ENCODE results near the gene TMEM179. TPM values are rescaled to one million over a fixed set of nuclear protein-coding genes. Genes with fewer than 3 reads are reported as not detected.

TMEM179 gene
- polyA plus RNA-seq, 1 donor (not counting 4 experiments of a cell fraction or from before 2014, with no cell fraction given) = not detected

GRCh38 chr14:104554608-104555429 is 49.8 kb downstream of the TMEM179 start:
- FAIRE-seq = no peak
- dilution Hi-C loops (cut with MboI; ENCODE audit: extremely low pct_ligation_motif_present, low sequenced_read_pairs) = no loop called here
- Histone ChIP-seq H3K27ac (ENCODE audit: control insufficient read depth, insufficient read depth, low read length) (no peak overlapping the region), H3K4me3 (ENCODE audit: control insufficient read depth in 2 of 3, extremely low read depth in 1 of 3, insufficient read depth in 2 of 3, low read depth in 1 of 3, low read length in 3 of 3) (no peak overlapping the region), H3K4me2 (ENCODE audit: control insufficient read depth, extremely low read depth, insufficient read depth, low read depth, low read length) (no peak overlapping the region), H3K9ac (ENCODE audit: control insufficient read depth, extremely low read depth, insufficient read depth, low read length) (no peak overlapping the region), H2AFZ (ENCODE audit: control insufficient read depth, low read length) (no peak overlapping the region), H3K79me2 (ENCODE audit: control insufficient read depth, insufficient read depth, low read length) (no peaks in the 10 kb centered on the region), H3K36me3 (ENCODE audit: control insufficient read depth in 2 of 2, extremely low read depth in 1 of 2, insufficient read depth in 2 of 2, low read length in 2 of 2) (no peaks in the 10 kb centered on the region), H3K9me1 (ENCODE audit: control insufficient read depth, extremely low read depth, insufficient read depth, low read length) (no peaks in the 10 kb centered on the region), H3K9me3 (ENCODE audit: control insufficient read depth, low read depth, low read length) (no peaks in the 10 kb centered on the region), H3K27me3 (ENCODE audit: control insufficient read depth, extremely low read depth, insufficient read depth, low read length) (peaks cover 6% of the 10 kb centered on the region), H3K4me1 (ENCODE audit: control insufficient read depth, extremely low read depth, insufficient read depth, low read length) (no peaks in the 10 kb centered on the region), H4K20me1 (ENCODE audit: control insufficient read depth, extremely low read depth, insufficient read depth, low read length) (no peaks in the 10 kb centered on the region)
- TF ChIP-seq CTCF (optimal IDR thresholded peaks at IDR 0.05 in 1 of 3, IDR thresholded peaks at IDR 0.05 in 1 of 3, conservative IDR thresholded peaks at IDR 0.05 in 1 of 3; ENCODE audit: extremely low read depth in 1 of 3, insufficient read depth in 2 of 3, low read length in 3 of 3) (no peak), EZH2 (IDR thresholded peaks at IDR 0.05; ENCODE audit: low read length) (no peak)
- no peak for DNase-seq (ENCODE audit: low read depth, low spot score)

DNA sequence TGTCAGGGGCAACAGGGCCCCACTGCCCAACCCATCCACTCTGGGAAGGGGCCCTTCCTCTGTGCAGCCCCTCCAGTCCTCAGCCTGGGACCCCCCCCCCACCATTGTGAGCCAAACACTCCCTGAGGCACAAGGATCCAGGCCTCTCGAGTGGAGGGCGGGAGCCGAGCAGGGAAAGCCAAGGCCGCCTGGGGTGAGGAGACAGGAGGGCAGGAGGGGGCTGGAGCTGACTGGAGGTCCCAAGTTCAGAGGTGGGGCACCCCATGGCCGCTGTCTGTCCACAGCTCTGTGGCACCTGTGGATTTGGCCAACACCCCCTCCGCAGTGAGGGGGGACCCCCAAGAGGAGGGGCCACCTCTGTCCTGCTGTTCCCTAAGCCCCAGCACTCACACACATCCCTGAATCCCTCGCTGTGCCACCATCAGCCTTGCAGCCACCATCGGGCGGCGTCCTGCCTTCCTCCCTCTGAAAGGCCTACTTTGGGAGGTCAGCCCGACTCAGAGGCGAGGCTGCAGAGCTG is 50.4 kb downstream of the TMEM179 start:
- Histone ChIP-seq H3K9me3 (ENCODE audit: control insufficient read depth, low read depth, low read length) (no peaks in the 10 kb centered on the region), H3K9me1 (ENCODE audit: control insufficient read depth, extremely low read depth, insufficient read depth, low read length) (no peaks in the 10 kb centered on the region), H3K4me2 (ENCODE audit: control insufficient read depth, extremely low read depth, insufficient read depth, low read depth, low read length) (no peak overlapping the region), H2AFZ (ENCODE audit: control insufficient read depth, low read length) (no peak overlapping the region), H3K79me2 (ENCODE audit: control insufficient read depth, insufficient read depth, low read length) (no peaks in the 10 kb centered on the region), H3K4me1 (ENCODE audit: control insufficient read depth, extremely low read depth, insufficient read depth, low read length) (no peaks in the 10 kb centered on the region), H3K9ac (ENCODE audit: control insufficient read depth, extremely low read depth, insufficient read depth, low read length) (no peak overlapping the region), H3K27ac (ENCODE audit: control insufficient read depth, insufficient read depth, low read length) (no peak overlapping the region), H4K20me1 (ENCODE audit: control insufficient read depth, extremely low read depth, insufficient read depth, low read length) (no peaks in the 10 kb centered on the region), H3K4me3 (ENCODE audit: control insufficient read depth in 2 of 3, extremely low read depth in 1 of 3, insufficient read depth in 2 of 3, low read depth in 1 of 3, low read length in 3 of 3) (no peak overlapping the region), H3K36me3 (ENCODE audit: control insufficient read depth in 2 of 2, extremely low read depth in 1 of 2, insufficient read depth in 2 of 2, low read length in 2 of 2) (no peaks in the 10 kb centered on the region), H3K27me3 (ENCODE audit: control insufficient read depth, extremely low read depth, insufficient read depth, low read length) (no peaks in the 10 kb centered on the region)
- no peak for FAIRE-seq
- no peak for TF ChIP-seq CTCF (optimal IDR thresholded peaks at IDR 0.05 in 1 of 3, IDR thresholded peaks at IDR 0.05 in 1 of 3, conservative IDR thresholded peaks at IDR 0.05 in 1 of 3; ENCODE audit: extremely low read depth in 1 of 3, insufficient read depth in 2 of 3, low read length in 3 of 3)
- TF ChIP-seq EZH2 (IDR thresholded peaks at IDR 0.05; ENCODE audit: low read length) = no peak
- no peak for DNase-seq (ENCODE audit: low read depth, low spot score)
- dilution Hi-C loops (cut with MboI; ENCODE audit: extremely low pct_ligation_motif_present, low sequenced_read_pairs) = no loop called here
